HepG2 (cell line): ENCODE results near the gene CPNE5. TPM values are rescaled to one million over a fixed set of nuclear protein-coding genes. Genes with fewer than 3 reads are reported as not detected.

Experiments used
- ATAC-seq: fragments of 200-7000 bp; cut with Tn5 transposase; 3 replicates; pipeline ENCODE4 v1.9.1; 2020; ENCODE audit warnings: mild to moderate bottlenecking, moderate library complexity
- BruUV-seq: library from RNA; stranded (reverse); fragments of 400-500 nt; replicated peaks from 2 replicates; lab custom pipeline; 2021; lab: Mats Ljungman, UMichigan
- CTCF ChIA-PET: fragments of 300-600 bp; formaldehyde crosslinking; extraction: SDS; loops from one replicate; lab custom pipeline; 2021; ENCODE audit warnings: low total read pairs, inconsistent platforms, low intra/inter-chr PET ratio; lab: Yijun Ruan, JAX
- POLR2A ChIA-PET: fragments of 350-600 bp; sonication (Branson Sonifier 250); formaldehyde crosslinking; loops from one replicate; lab custom pipeline; 2020; ENCODE audit warnings: antibody characterized with exemption, inconsistent platforms; lab: Yijun Ruan, JAX
- DNase-seq: peaks from one replicate; pipeline ENCODE4 v3.0.0-alpha.2; 2015; ENCODE audit warnings: low spot score
- FAIRE-seq: peaks from 3 replicates; lab custom pipeline; 2011; peaks lifted over from hg19 to GRCh38; lab: Jason Lieb, UNC
- H2AFZ ChIP-seq: one replicate; pipeline ENCODE4 v1.6.1; 2011; ENCODE audit warnings: low read length, inconsistent platforms
- H3K27ac ChIP-seq: fragments of 300-600 bp; 3 replicates; pipeline ENCODE4 v1.8.0; 2011; ENCODE audit warnings: mixed run types, mild to moderate bottlenecking, mixed read lengths, low read length, inconsistent platforms; ENCODE audit not compliant: insufficient read depth; ENCODE audit errors: extremely low read length
- H3K27me3 ChIP-seq, 2 experiments: fragments of 200-600 bp in 1 of 2; 2 replicates in 1 of 2; 3 replicates in 1 of 2; pipeline versions ENCODE4 v1.6.0 to v1.8.0; 2011; ENCODE audit warnings: low read length in 2 of 2, mild to moderate bottlenecking in 2 of 2, moderate library complexity in 2 of 2, inconsistent platforms in 1 of 2; ENCODE audit not compliant: insufficient read depth in 2 of 2, control insufficient read depth in 1 of 2
- H3K36me3 ChIP-seq, 2 experiments: fragments of 200-600 bp in 1 of 2; replicated peaks in 1 of 2; 2 replicates in 1 of 2; 3 replicates in 1 of 2; pipeline versions ENCODE4 v1.5.1 to v1.8.0; 2011; ENCODE audit warnings: low read length in 2 of 2, inconsistent platforms in 1 of 2; ENCODE audit not compliant: insufficient read depth in 2 of 2, control insufficient read depth in 1 of 2
- H3K4me1 ChIP-seq: 2 replicates; pipeline ENCODE4 v1.5.1; 2012; ENCODE audit warnings: low read length, inconsistent platforms; ENCODE audit not compliant: insufficient read depth
- H3K4me2 ChIP-seq: 2 replicates; pipeline ENCODE4 v1.6.0; 2011; ENCODE audit warnings: low read depth, low read length, inconsistent platforms
- H3K4me3 ChIP-seq, 3 experiments: fragments of 200-600 bp in 1 of 3; sonication (generic), shearing (Covaris generic) in 1 of 3; replicated peaks in 1 of 3; 2 replicates each; pipeline ENCODE4 v1.5.1; 2011 to 2016; ENCODE audit warnings: low read length in 3 of 3, inconsistent platforms in 2 of 3, low read depth in 2 of 3, mild to moderate bottlenecking in 2 of 3, control low read depth in 1 of 3, mixed read lengths in 1 of 3; ENCODE audit not compliant: insufficient read depth in 1 of 3
- H3K79me2 ChIP-seq: one replicate; pipeline ENCODE4 v1.6.1; 2011; ENCODE audit warnings: low read length, inconsistent platforms; ENCODE audit not compliant: insufficient read depth
- H3K9ac ChIP-seq: 2 replicates; pipeline ENCODE4 v1.6.0; 2011; ENCODE audit warnings: mild to moderate bottlenecking, low read depth, low read length, inconsistent platforms; ENCODE audit not compliant: insufficient read depth
- H3K9me3 ChIP-seq: 2 replicates; pipeline ENCODE4 v1.5.1; 2012; ENCODE audit warnings: mild to moderate bottlenecking, low read length
- H4K20me1 ChIP-seq: 2 replicates; pipeline ENCODE4 v1.6.0; 2011; ENCODE audit warnings: inconsistent platforms, mild to moderate bottlenecking, low read length, moderate library complexity; ENCODE audit not compliant: insufficient read depth
- CHD4 ChIP-seq: fragments of 200-600 bp; sonication (generic); IDR thresholded peaks from 2 replicates; pipeline ENCODE4 v1.7.0; 2017; ENCODE audit warnings: mild to moderate bottlenecking, low read length, borderline replicate concordance
- FOXA3 ChIP-seq: IDR thresholded peaks from 2 replicates; pipeline ENCODE4 v1.6.1; 2016; ENCODE audit warnings: missing genetic modification reagents, missing compliant biosample characterization
- HOXD1 ChIP-seq: sonication (generic); formaldehyde crosslinking; IDR thresholded peaks from 2 replicates; pipeline ENCODE4 v1.5.0; 2020; ENCODE audit warnings: missing genetic modification reagents
- LCORL ChIP-seq, 2 experiments: fragments of 450-650 bp in 1 of 2; sonication (generic) in 1 of 2; formaldehyde crosslinking in 1 of 2; IDR thresholded peaks; 2 replicates each; pipeline versions ENCODE4 v1.5.0 to v1.6.1; 2017 to 2020; ENCODE audit warnings: antibody characterized with exemption in 1 of 2, missing genetic modification reagents in 1 of 2
- NFIB ChIP-seq: sonication (generic); formaldehyde crosslinking; IDR thresholded peaks from 2 replicates; pipeline ENCODE4 v1.9.0; 2021; ENCODE audit warnings: missing genetic modification reagents, mild to moderate bottlenecking, borderline replicate concordance
- PHF21A ChIP-seq: sonication (generic); formaldehyde crosslinking; IDR thresholded peaks from 2 replicates; pipeline ENCODE4 v1.5.0; 2020; ENCODE audit warnings: mild to moderate bottlenecking, missing genetic modification reagents
- U2AF1 ChIP-seq: fragments of 200-400 bp; formaldehyde crosslinking; optimal IDR thresholded peaks from 2 replicates; pipeline ENCODE3; 2017; ENCODE audit warnings: mild to moderate bottlenecking, low read depth, low read length
- ZFP36L1 ChIP-seq: sonication (generic); formaldehyde crosslinking; IDR thresholded peaks from 2 replicates; pipeline ENCODE4 v1.8.0; 2022; ENCODE audit warnings: mild to moderate bottlenecking, missing genetic modification reagents, moderate library complexity
- ZNF292 ChIP-seq: sonication (generic); formaldehyde crosslinking; IDR thresholded peaks from 2 replicates; pipeline ENCODE4 v1.8.1; 2022; ENCODE audit warnings: mild to moderate bottlenecking, low read depth, missing genetic modification reagents, borderline replicate concordance
- ZNF335 ChIP-seq: sonication (generic); formaldehyde crosslinking; IDR thresholded peaks from 2 replicates; pipeline ENCODE4 v1.4.0; 2020; ENCODE audit warnings: missing genetic modification reagents
- ZNF484 ChIP-seq: sonication (generic); formaldehyde crosslinking; IDR thresholded peaks from 2 replicates; pipeline ENCODE4 v1.5.1; 2020; ENCODE audit warnings: mild to moderate bottlenecking, low read depth, missing genetic modification reagents, borderline replicate concordance
- ZNF567 ChIP-seq: sonication (generic); formaldehyde crosslinking; IDR thresholded peaks from 2 replicates; pipeline ENCODE4 v1.8.1; 2023; ENCODE audit warnings: mild to moderate bottlenecking, missing genetic modification reagents, borderline replicate concordance
- ZNF572 ChIP-seq: sonication (generic); formaldehyde crosslinking; IDR thresholded peaks from 2 replicates; pipeline ENCODE4 v1.5.1; 2020; ENCODE audit warnings: mild to moderate bottlenecking, missing genetic modification reagents
- ZNF790 ChIP-seq: sonication (generic); formaldehyde crosslinking; IDR thresholded peaks from 2 replicates; pipeline ENCODE4 v1.8.0; 2022; ENCODE audit warnings: missing genetic modification reagents, mild to moderate bottlenecking, borderline replicate concordance
- WGBS: methylation state at CpG from one replicate; pipeline ENCODE4 v1.1.6; 2017; ENCODE audit warnings: low lambda C conversion rate; 5-methylcytosine and 5-hydroxymethylcytosine counted together
- in situ Hi-C: cut with HindIII; loops from 2 replicates; pipeline ENCODE4 v1.10.0; 2017; ENCODE audit warnings: low pct_unique_long_range_greater_than_20kb; ENCODE audit not compliant: extremely low pct_ligation_motif_present
- intact Hi-C: fragments of 100-400 bp; cut with micrococcal nuclease; formaldehyde crosslinking; loops from one replicate; pipeline ENCODE4 v1.10.0; 2022; ENCODE audit not compliant: unreplicated experiment
- polyA plus RNA-seq, 8 experiments: library from polyadenylated mRNA; depleted of rRNA in 3 of 8; stranded (reverse) in 7 of 8; unstranded in 1 of 8; fragments of >200 nt; fragmentation: Illumina TruSeq in 4 of 8; extraction: Trizol in 4 of 8; gene quantifications; 2 replicates each; pipeline versions ENCODE4 v1.2.1 to v1.2.3, GENCODE V29; 2011 to 2016; ENCODE audit warnings: low read depth in 4 of 8, missing spikeins in 1 of 8, mixed read lengths in 1 of 8; ENCODE audit not compliant: insufficient read depth in 1 of 8
- total RNA-seq, 5 experiments: library from RNA; depleted of rRNA; stranded (reverse); fragments of >200 nt; fragmentation: Illumina TruSeq; extraction: Trizol; gene quantifications; 2 replicates each; pipeline ENCODE4 v1.2.3, GENCODE V29; 2016; ENCODE audit warnings: low read depth in 1 of 5
- TF ChIP-seq, protein P1 (sequence below): sonication (generic); formaldehyde crosslinking; IDR thresholded peaks from 2 replicates; pipeline ENCODE4 v1.5.0; 2020; ENCODE audit warnings: mild to moderate bottlenecking, missing genetic modification reagents
- TF ChIP-seq, protein P2 (sequence below): sonication (generic); formaldehyde crosslinking; IDR thresholded peaks from 2 replicates; pipeline ENCODE4 v1.4.0; 2020; ENCODE audit warnings: missing genetic modification reagents, borderline replicate concordance
- TF ChIP-seq, protein P3 (sequence below): sonication (generic); formaldehyde crosslinking; conservative IDR thresholded peaks from 2 replicates; pipeline ENCODE4 v1.8.0; 2022; ENCODE audit warnings: missing genetic modification reagents

CPNE5 gene
- total and polyA plus RNA-seq, 2 of the 13 experiments (the other 11 are each of a cell fraction or from before 2014, with no cell fraction given): 0.16 TPM; not detected in 1

DNA sequence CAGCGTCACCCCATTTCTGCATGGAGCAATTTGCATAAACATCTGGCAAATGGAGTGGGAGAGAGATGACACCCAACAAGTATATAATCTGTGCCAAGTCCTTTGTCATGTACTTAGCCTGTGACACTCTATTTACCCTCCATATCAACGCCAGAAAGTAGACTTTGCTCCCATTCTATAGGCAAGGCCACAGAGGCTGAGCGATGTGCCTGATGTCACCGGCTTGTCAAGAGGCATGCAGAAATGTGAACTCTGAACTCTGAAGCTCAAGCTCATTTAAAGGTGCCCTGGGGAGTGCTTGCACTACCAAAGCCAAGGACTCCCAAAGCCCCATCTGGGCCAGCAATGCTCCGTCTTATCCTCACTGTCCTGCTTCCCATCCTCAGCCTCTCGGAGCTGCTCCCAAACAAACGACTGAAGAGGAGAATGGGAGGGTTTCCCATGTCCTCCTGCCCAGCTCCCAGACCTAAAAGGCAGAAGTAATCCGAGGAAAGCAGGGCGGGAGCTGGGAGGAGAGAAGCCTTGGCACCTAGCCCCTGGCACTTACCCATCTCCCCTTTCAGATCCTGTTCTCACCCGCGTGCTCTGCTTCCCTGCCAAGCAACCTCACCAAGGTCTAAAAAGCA lies 9.2 kb downstream of the CPNE5 start (continued):
- peak; percentile 93 for TF ChIP-seq FOXA3
- peak; percentile 94 for TF ChIP-seq ZNF292 (CRISPR knock-in tag)
- no peak for TF ChIP-seq NFIB (CRISPR knock-in tag)

DNA sequence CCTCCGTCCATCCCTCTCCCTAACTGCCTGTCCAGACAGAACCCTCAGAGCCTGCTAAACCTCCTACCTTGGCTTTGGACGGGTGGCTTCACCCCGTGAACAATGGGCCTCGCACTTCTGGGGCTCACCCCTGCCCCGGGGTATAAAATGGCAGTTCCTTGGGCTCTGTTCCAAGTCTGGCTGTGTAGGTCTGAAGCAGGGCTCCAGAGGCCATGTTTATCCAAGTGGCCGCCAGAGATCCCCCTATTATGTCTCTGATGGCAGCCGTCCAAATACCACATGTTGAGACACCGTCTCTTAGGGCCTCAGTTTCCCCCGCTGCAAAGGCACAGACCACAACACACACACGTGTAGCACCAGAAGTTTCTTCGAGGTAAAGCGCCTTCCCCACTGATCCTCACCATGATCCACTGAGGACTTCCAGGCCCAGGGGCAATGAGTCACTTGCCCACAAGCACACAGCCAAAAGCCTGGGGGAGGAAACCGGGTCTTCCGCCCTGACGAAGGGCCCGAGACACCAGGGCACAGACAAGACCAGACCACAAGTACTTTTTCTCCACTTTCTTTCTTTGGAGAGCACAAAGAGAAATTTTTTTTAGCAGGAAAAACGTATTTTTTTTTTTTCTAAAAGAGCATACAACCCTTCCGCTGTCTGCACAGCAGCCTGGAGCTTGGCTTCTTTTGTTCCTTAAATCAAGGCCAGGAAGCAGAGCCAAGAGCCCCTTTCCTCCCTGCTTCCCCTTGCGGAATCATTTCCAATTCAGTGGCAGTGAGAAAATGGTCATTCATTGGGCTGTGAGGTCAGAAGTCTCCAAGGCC lies 11.8 kb downstream of the CPNE5 start:
- no TSS peak for BruUV-seq
- in situ Hi-C loops: no loop called here
- H3K9ac ChIP-seq: no peak overlapping the region
- no peak for ATAC-seq
- no peaks in the 10 kb centered on the region for H3K36me3 ChIP-seq
- no peaks in the 10 kb centered on the region for H3K79me2 ChIP-seq
- H3K9me3 ChIP-seq: no peaks in the 10 kb centered on the region
- no peak overlapping the region for H3K27ac ChIP-seq
- no peak overlapping the region for H3K4me3 ChIP-seq
- no peak for DNase-seq
- POLR2A ChIA-PET: interaction anchor here (0.7 to 1.2 kb wide), 2 partner anchors 7 to 24 kb away, joined by 3 to 5 read pairs; no protein-coding TSS in a partner anchor
- H3K4me2 ChIP-seq: no peak overlapping the region
- intact Hi-C loops: no loop called here
- H4K20me1 ChIP-seq: no peaks in the 10 kb centered on the region
- no peak for FAIRE-seq
- WGBS: 57% methylated on average over 19 of the region's 19 CpGs
- H3K4me1 ChIP-seq: peaks cover 100% of the 10 kb centered on the region
- peaks cover 12 to 40% of the 10 kb centered on the region in 2 experiments; a peak in 4 of 5 replicates for H3K27me3 ChIP-seq
- no peak overlapping the region for H2AFZ ChIP-seq
- CTCF ChIA-PET: no interaction called here
- TF ChIP-seq, protein P1, sequence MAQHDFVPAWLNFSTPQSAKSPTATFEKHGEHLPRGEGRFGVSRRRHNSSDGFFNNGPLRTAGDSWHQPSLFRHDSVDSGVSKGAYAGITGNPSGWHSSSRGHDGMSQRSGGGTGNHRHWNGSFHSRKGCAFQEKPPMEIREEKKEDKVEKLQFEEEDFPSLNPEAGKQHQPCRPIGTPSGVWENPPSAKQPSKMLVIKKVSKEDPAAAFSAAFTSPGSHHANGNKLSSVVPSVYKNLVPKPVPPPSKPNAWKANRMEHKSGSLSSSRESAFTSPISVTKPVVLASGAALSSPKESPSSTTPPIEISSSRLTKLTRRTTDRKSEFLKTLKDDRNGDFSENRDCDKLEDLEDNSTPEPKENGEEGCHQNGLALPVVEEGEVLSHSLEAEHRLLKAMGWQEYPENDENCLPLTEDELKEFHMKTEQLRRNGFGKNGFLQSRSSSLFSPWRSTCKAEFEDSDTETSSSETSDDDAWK (CRISPR knock-in tag): no peak
- TF ChIP-seq ZNF484 (CRISPR knock-in tag): no peak
- TF ChIP-seq ZNF567 (CRISPR knock-in tag): no peak
- no peak for TF ChIP-seq ZFP36L1 (CRISPR knock-in tag)
- no peak for TF ChIP-seq ZNF572
- TF ChIP-seq ZNF335 (CRISPR knock-in tag): no peak
- no peak for TF ChIP-seq HOXD1
- peak; percentile 48 for TF ChIP-seq U2AF1
- 0 out of 2 replicates have a peak, but pooled peaks have one; percentile 7 for TF ChIP-seq ZNF790 (CRISPR knock-in tag)
- TF ChIP-seq, protein P2, sequence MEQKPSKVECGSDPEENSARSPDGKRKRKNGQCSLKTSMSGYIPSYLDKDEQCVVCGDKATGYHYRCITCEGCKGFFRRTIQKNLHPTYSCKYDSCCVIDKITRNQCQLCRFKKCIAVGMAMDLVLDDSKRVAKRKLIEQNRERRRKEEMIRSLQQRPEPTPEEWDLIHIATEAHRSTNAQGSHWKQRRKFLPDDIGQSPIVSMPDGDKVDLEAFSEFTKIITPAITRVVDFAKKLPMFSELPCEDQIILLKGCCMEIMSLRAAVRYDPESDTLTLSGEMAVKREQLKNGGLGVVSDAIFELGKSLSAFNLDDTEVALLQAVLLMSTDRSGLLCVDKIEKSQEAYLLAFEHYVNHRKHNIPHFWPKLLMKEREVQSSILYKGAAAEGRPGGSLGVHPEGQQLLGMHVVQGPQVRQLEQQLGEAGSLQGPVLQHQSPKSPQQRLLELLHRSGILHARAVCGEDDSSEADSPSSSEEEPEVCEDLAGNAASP (CRISPR knock-in tag): no peak
- TF ChIP-seq CHD4: peak; percentile 55; the same call in 1 of the 2 replicates
- no peak for TF ChIP-seq LCORL (IDR thresholded peaks at IDR 0.05)
- TF ChIP-seq LCORL (CRISPR knock-in tag; IDR thresholded peaks at IDR 0.05): no peak
- 0 out of 2 replicates have a peak, but pooled peaks have one; percentile 25 for TF ChIP-seq PHF21A (CRISPR knock-in tag)
- TF ChIP-seq, protein P3, sequence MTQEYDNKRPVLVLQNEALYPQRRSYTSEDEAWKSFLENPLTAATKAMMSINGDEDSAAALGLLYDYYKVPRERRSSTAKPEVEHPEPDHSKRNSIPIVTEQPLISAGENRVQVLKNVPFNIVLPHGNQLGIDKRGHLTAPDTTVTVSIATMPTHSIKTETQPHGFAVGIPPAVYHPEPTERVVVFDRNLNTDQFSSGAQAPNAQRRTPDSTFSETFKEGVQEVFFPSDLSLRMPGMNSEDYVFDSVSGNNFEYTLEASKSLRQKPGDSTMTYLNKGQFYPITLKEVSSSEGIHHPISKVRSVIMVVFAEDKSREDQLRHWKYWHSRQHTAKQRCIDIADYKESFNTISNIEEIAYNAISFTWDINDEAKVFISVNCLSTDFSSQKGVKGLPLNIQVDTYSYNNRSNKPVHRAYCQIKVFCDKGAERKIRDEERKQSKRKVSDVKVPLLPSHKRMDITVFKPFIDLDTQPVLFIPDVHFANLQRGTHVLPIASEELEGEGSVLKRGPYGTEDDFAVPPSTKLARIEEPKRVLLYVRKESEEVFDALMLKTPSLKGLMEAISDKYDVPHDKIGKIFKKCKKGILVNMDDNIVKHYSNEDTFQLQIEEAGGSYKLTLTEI (CRISPR knock-in tag): no peak
